Measurements from ENCODE around the gene COL4A2.

DNA sequence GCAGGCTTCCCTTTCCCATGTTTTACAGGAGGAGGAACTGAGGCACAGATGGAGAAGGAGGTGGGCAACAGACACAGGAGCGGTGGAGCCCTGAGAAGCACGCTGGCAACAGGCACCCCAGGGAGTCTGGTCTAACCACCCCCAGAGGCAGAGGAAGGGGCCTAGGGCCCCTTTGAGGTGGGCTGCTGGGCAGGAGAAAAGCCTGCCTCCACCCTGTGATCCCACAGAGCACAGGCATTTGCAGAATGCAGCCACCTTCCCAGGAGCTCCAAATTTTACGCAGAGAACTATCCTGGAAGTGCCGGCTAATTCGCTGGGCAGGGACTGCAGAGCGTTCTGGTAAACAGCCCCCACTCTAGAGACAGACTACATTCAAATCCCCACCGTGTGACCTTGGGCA, 224.0 kb downstream of the COL4A2 start:
- TF ChIP-seq POLR2A (IDR thresholded peaks at IDR 0.05): no peak
- TF ChIP-seq, protein P1, sequence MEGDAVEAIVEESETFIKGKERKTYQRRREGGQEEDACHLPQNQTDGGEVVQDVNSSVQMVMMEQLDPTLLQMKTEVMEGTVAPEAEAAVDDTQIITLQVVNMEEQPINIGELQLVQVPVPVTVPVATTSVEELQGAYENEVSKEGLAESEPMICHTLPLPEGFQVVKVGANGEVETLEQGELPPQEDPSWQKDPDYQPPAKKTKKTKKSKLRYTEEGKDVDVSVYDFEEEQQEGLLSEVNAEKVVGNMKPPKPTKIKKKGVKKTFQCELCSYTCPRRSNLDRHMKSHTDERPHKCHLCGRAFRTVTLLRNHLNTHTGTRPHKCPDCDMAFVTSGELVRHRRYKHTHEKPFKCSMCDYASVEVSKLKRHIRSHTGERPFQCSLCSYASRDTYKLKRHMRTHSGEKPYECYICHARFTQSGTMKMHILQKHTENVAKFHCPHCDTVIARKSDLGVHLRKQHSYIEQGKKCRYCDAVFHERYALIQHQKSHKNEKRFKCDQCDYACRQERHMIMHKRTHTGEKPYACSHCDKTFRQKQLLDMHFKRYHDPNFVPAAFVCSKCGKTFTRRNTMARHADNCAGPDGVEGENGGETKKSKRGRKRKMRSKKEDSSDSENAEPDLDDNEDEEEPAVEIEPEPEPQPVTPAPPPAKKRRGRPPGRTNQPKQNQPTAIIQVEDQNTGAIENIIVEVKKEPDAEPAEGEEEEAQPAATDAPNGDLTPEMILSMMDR (IDR thresholded peaks at IDR 0.05): no peak

Measured in ovary (tissue), 3 donors.